GM12878 (cell line): Measurements from ENCODE around the gene HMCN2. TPM values are rescaled to one million over a fixed set of nuclear protein-coding genes. Genes with fewer than 3 reads are reported as not detected.

Experiments used
- ATAC-seq: fragments of 200-7000 bp; cut with Tn5 transposase; 3 replicates; pipeline ENCODE4 v1.9.1; 2020; ENCODE audit warnings: mild to moderate bottlenecking, moderate library complexity
- BruUV-seq: library from RNA; stranded (reverse); fragments of 400-500 nt; replicated peaks from 2 replicates; lab custom pipeline; 2021; lab: Mats Ljungman, UMichigan
- CTCF ChIA-PET: fragments of 300-600 bp; sonication (Branson Sonifier 250); formaldehyde crosslinking; extraction: SDS; loops from one replicate; lab custom pipeline; 2021; ENCODE audit warnings: inconsistent platforms; lab: Yijun Ruan, JAX
- POLR2A ChIA-PET: fragments of 350-600 bp; formaldehyde crosslinking; extraction: SDS; loops from one replicate; lab custom pipeline; 2021; ENCODE audit warnings: inconsistent platforms; lab: Charles Lee
- RAD21 ChIA-PET: fragments of 300-600 bp; sonication (Branson Sonifier 250); formaldehyde crosslinking; loops from one replicate; lab custom pipeline; 2023; ENCODE audit warnings: antibody characterized with exemption; ENCODE audit not compliant: unreplicated experiment; lab: Charles Lee
- SMC1A ChIA-PET: fragments of 300-600 bp; sonication (Branson Sonifier 250); formaldehyde crosslinking; loops from one replicate; lab custom pipeline; 2023; ENCODE audit not compliant: unreplicated experiment, uncharacterized antibody; lab: Charles Lee
- DNase-seq: peaks from one replicate; pipeline ENCODE4 v3.0.0-alpha.2; 2011; ENCODE audit warnings: low read depth, low spot score
- FAIRE-seq: peaks from 3 replicates; lab custom pipeline; 2011; peaks lifted over from hg19 to GRCh38; lab: Jason Lieb, UNC
- H2AFZ ChIP-seq: 2 replicates; pipeline ENCODE4 v1.6.0; 2011; ENCODE audit warnings: low read depth, low read length, control low read depth; ENCODE audit not compliant: control insufficient read depth
- H3K27ac ChIP-seq: 2 replicates; pipeline ENCODE4 v1.5.1; 2011; ENCODE audit warnings: control low read depth; ENCODE audit not compliant: control insufficient read depth, insufficient read depth
- H3K27me3 ChIP-seq, 2 experiments: replicated peaks in 1 of 2; 2 replicates each; pipeline versions ENCODE4 v1.6.0 to v1.6.1; 2011; ENCODE audit warnings: low read length in 1 of 2; ENCODE audit not compliant: control insufficient read depth in 2 of 2, insufficient read depth in 2 of 2
- H3K36me3 ChIP-seq, 2 experiments: 2 replicates each; pipeline ENCODE4 v1.5.1; 2011; ENCODE audit warnings: low read length in 1 of 2; ENCODE audit not compliant: control insufficient read depth in 2 of 2, insufficient read depth in 2 of 2
- H3K4me1 ChIP-seq: 2 replicates; pipeline ENCODE4 v1.6.1; 2011; ENCODE audit warnings: mild to moderate bottlenecking, low read length, moderate library complexity, mixed read lengths; ENCODE audit not compliant: control insufficient read depth, insufficient read depth
- H3K4me2 ChIP-seq: 2 replicates; pipeline ENCODE4 v1.6.0; 2011; ENCODE audit warnings: control low read depth; ENCODE audit not compliant: control insufficient read depth, insufficient read depth
- H3K4me3 ChIP-seq: fragments of 200-600 bp; sonication (generic); 2 replicates; pipeline ENCODE4 v1.5.1; 2016
- H3K79me2 ChIP-seq: 2 replicates; pipeline ENCODE4 v1.6.0; 2011; ENCODE audit warnings: low read length; ENCODE audit not compliant: control insufficient read depth, insufficient read depth
- H3K9ac ChIP-seq: 2 replicates; pipeline ENCODE4 v1.8.0; 2011; ENCODE audit warnings: low read length, control low read depth, mixed read lengths; ENCODE audit not compliant: control insufficient read depth, insufficient read depth
- H3K9me3 ChIP-seq: replicated peaks from 3 replicates; pipeline ENCODE4 v1.5.1; 2011; ENCODE audit warnings: mild to moderate bottlenecking, low read length; ENCODE audit not compliant: control insufficient read depth, insufficient read depth
- H4K20me1 ChIP-seq: 2 replicates; pipeline ENCODE4 v1.6.0; 2011; ENCODE audit not compliant: control insufficient read depth, insufficient read depth
- BMI1 ChIP-seq: fragments of 450-650 bp; IDR thresholded peaks from 2 replicates; pipeline ENCODE4 v1.6.1; 2016; ENCODE audit warnings: mild to moderate bottlenecking, moderate library complexity, borderline replicate concordance
- CUX1 ChIP-seq: IDR thresholded peaks from 2 replicates; pipeline ENCODE4 v1.6.1; 2012; ENCODE audit warnings: improper control_type of control experiment, low read depth, low read length; ENCODE audit not compliant: insufficient replicate concordance
- FOXM1 ChIP-seq: IDR thresholded peaks from 2 replicates; pipeline ENCODE4 v1.6.1; 2012; ENCODE audit warnings: low read depth, mild to moderate bottlenecking, inconsistent platforms, low read length, moderate library complexity
- HDGF ChIP-seq: fragments of 450-650 bp; IDR thresholded peaks from 2 replicates; pipeline ENCODE4 v1.6.1; 2016; ENCODE audit warnings: antibody characterized with exemption
- IKZF1 ChIP-seq: fragments of 450-650 bp; conservative IDR thresholded peaks from 2 replicates; pipeline ENCODE4 v1.6.1; 2017; ENCODE audit warnings: antibody characterized with exemption, mild to moderate bottlenecking
- JUNB ChIP-seq: IDR thresholded peaks from 2 replicates; pipeline ENCODE4 v1.6.1; 2016; ENCODE audit warnings: antibody characterized with exemption, mild to moderate bottlenecking
- NFIC ChIP-seq: IDR thresholded peaks from 2 replicates; pipeline ENCODE4 v1.6.1; 2012; ENCODE audit warnings: low read depth, mild to moderate bottlenecking, inconsistent platforms, low read length, moderate library complexity
- NFXL1 ChIP-seq: fragments of 450-650 bp; IDR thresholded peaks from 2 replicates; pipeline ENCODE4 v1.6.1; 2017; ENCODE audit warnings: antibody characterized with exemption, mild to moderate bottlenecking, borderline replicate concordance
- NR2C1 ChIP-seq: fragments of 450-650 bp; IDR thresholded peaks from 2 replicates; pipeline ENCODE4 v1.6.1; 2017; ENCODE audit warnings: antibody characterized with exemption, mild to moderate bottlenecking, moderate library complexity
- PKNOX1 ChIP-seq: fragments of 450-650 bp; IDR thresholded peaks from 2 replicates; pipeline ENCODE4 v1.6.1; 2016; ENCODE audit warnings: mild to moderate bottlenecking
- PML ChIP-seq: IDR thresholded peaks from 2 replicates; pipeline ENCODE4 v1.6.1; 2012; ENCODE audit warnings: low read length, inconsistent platforms
- POLR2AphosphoS2 ChIP-seq: IDR thresholded peaks from 2 replicates; pipeline ENCODE4 v1.6.1; 2011; ENCODE audit warnings: low read depth, mild to moderate bottlenecking, low read length, improper control_type of control experiment, moderate library complexity
- RELB ChIP-seq: fragments of 450-650 bp; IDR thresholded peaks from 2 replicates; pipeline ENCODE4 v1.6.1; 2017; ENCODE audit warnings: low read depth, mild to moderate bottlenecking, moderate library complexity
- STAT3 ChIP-seq: IDR thresholded peaks from 2 replicates; pipeline ENCODE4 v1.6.1; 2011; ENCODE audit warnings: low read depth, low read length, improper control_type of control experiment
- ZBED1 ChIP-seq: IDR thresholded peaks from 2 replicates; pipeline ENCODE4 v1.6.1; 2016; ENCODE audit warnings: borderline replicate concordance
- WGBS: methylation state at CpG from one replicate; pipeline ENCODE4 v1.1.6; 2016; ENCODE audit warnings: low lambda C conversion rate; ENCODE audit not compliant: insufficient replicate concordance, insufficient coverage; ENCODE audit errors: missing lambda C conversion rate; 5-methylcytosine and 5-hydroxymethylcytosine counted together
- in situ Hi-C: fragments of 300-500 bp; cut with MboI; formaldehyde crosslinking; loops from 9 replicates; pipeline ENCODE4 v1.14.3; 2018; ENCODE audit warnings: mixed read lengths
- intact Hi-C: fragments of 100-400 bp; cut with micrococcal nuclease; formaldehyde crosslinking; loops from one replicate; pipeline ENCODE4 v1.14.2; 2022; ENCODE audit not compliant: unreplicated experiment
- polyA plus RNA-seq, 11 experiments: library from polyadenylated mRNA; depleted of rRNA in 4 of 11; unstranded in 6 of 11; stranded (reverse) in 5 of 11; fragments of >200 nt; fragmentation: Nextera tagmentation in 4 of 11; fragmentation: Illumina TruSeq in 1 of 11; extraction: Ambion mirVana in 4 of 11; extraction: Trizol in 1 of 11; gene quantifications; 1 replicate in 1 of 11; 2 replicates in 10 of 11; pipeline versions ENCODE4 v1.2.1 to v1.2.3, GENCODE V29; 2011 to 2016; ENCODE audit warnings: inconsistent platforms in 2 of 11, missing spikeins in 2 of 11, low read depth in 1 of 11
- total RNA-seq, 4 experiments: library from RNA; depleted of rRNA in 3 of 4; stranded (reverse); fragments of >200 nt in 3 of 4; fragmentation: Illumina TruSeq in 1 of 4; extraction: Trizol in 1 of 4; gene quantifications; 2 replicates each; pipeline versions ENCODE4 v1.2.1 to v1.2.3, GENCODE V29; 2013 to 2021

HMCN2 gene
- total and polyA plus RNA-seq, 10 of the 15 experiments (the other 5 are each of a cell fraction or from before 2014, with no cell fraction given), result 0.04 TPM; not detected in 9

GRCh38 chr9:130254747-130255630 lies 10.6 kb upstream of the HMCN2 start (continued):
- no peak for TF ChIP-seq POLR2AphosphoS2
- no peak for TF ChIP-seq NR2C1
- TF ChIP-seq PML, result no peak
- TF ChIP-seq JUNB, result no peak
- no peak for TF ChIP-seq BMI1
- TF ChIP-seq ZBED1, result no peak

GRCh38 chr9:130255631-130256134 lies 9.9 kb upstream of the HMCN2 start:
- no peak overlapping the region for H3K9ac ChIP-seq
- RAD21 ChIA-PET, result no interaction called here
- SMC1A ChIA-PET, result no interaction called here
- DNase-seq, result no peak
- 3% methylated on average over 5 of the region's 5 CpGs for WGBS
- no peak for ATAC-seq
- FAIRE-seq, result no peak
- H3K36me3 ChIP-seq, result no peaks in the 10 kb centered on the region
- no peaks in the 10 kb centered on the region for H4K20me1 ChIP-seq
- POLR2A ChIA-PET, result interaction anchor here (0.6 kb wide), 1 partner anchor 1299 kb away, joined by 4 read pairs; no protein-coding TSS in a partner anchor
- CTCF ChIA-PET, result interaction anchor here (1.1 to 2.3 kb wide), 2 partner anchors 9 to 14 kb away, joined by 4 to 8 read pairs; no protein-coding TSS in a partner anchor
- no peaks in the 10 kb centered on the region for H3K4me1 ChIP-seq
- H3K27ac ChIP-seq, result no peak overlapping the region
- H3K4me3 ChIP-seq, result no peak overlapping the region
- H3K27me3 ChIP-seq, result no peaks in the 10 kb centered on the region; a peak in 1 of 4 replicates
- intact Hi-C loops (no loop called here), in situ Hi-C loops (no loop called here)
- H2AFZ ChIP-seq, result no peak overlapping the region
- H3K9me3 ChIP-seq, result no peaks in the 10 kb centered on the region
- no peaks in the 10 kb centered on the region for H3K79me2 ChIP-seq
- H3K4me2 ChIP-seq, result no peak overlapping the region
- no TSS peak for BruUV-seq
- TF ChIP-seq RELB (no peak), STAT3 (no peak), HDGF (no peak), FOXM1 (no peak), NFXL1 (no peak), CUX1 (no peak), NFIC (no peak), IKZF1 (no peak), PKNOX1 (no peak)
